Measurements from ENCODE around the gene PDX1.

DNA sequence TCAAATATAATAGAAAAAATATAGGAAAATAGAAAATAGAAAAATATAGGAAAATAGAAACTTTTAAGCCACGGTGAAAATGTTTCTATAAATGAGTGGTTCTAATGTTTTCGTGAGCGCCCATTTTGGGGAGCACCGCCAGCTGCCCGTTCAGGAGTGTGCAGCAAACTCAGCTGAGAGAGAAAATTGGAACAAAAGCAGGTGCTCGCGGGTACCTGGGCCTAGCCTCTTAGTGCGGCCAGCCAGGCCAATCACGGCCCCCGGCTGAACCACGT is 204 bp upstream of the PDX1 start:
- TF ChIP-seq, protein P1, sequence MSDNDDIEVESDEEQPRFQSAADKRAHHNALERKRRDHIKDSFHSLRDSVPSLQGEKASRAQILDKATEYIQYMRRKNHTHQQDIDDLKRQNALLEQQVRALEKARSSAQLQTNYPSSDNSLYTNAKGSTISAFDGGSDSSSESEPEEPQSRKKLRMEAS (IDR thresholded peaks at IDR 0.05) = peak; percentile 69
- no peak for TF ChIP-seq HDAC2 (CRISPR knock-in tag; IDR thresholded peaks at IDR 0.05)
- TF ChIP-seq REPIN1 (CRISPR knock-in tag; IDR thresholded peaks at IDR 0.05; ENCODE audit: borderline replicate concordance, low read depth) = no peak
- no peak for TF ChIP-seq KDM5A (IDR thresholded peaks at IDR 0.05; ENCODE audit: borderline replicate concordance, low read length)
- TF ChIP-seq EZH2 (conservative IDR thresholded peaks at IDR 0.05; ENCODE audit: low read depth, low read length) = no peak
- TF ChIP-seq POLR2AphosphoS5 (IDR thresholded peaks at IDR 0.05; ENCODE audit: low read depth, low read length) = no peak
- TF ChIP-seq, protein P2, sequence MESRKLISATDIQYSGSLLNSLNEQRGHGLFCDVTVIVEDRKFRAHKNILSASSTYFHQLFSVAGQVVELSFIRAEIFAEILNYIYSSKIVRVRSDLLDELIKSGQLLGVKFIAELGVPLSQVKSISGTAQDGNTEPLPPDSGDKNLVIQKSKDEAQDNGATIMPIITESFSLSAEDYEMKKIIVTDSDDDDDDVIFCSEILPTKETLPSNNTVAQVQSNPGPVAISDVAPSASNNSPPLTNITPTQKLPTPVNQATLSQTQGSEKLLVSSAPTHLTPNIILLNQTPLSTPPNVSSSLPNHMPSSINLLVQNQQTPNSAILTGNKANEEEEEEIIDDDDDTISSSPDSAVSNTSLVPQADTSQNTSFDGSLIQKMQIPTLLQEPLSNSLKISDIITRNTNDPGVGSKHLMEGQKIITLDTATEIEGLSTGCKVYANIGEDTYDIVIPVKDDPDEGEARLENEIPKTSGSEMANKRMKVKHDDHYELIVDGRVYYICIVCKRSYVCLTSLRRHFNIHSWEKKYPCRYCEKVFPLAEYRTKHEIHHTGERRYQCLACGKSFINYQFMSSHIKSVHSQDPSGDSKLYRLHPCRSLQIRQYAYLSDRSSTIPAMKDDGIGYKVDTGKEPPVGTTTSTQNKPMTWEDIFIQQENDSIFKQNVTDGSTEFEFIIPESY (CRISPR knock-in tag; IDR thresholded peaks at IDR 0.05) = no peak
- TF ChIP-seq, protein P3, sequence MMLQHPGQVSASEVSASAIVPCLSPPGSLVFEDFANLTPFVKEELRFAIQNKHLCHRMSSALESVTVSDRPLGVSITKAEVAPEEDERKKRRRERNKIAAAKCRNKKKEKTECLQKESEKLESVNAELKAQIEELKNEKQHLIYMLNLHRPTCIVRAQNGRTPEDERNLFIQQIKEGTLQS (CRISPR knock-in tag; IDR thresholded peaks at IDR 0.05) = no peak
- TF ChIP-seq, protein P4, sequence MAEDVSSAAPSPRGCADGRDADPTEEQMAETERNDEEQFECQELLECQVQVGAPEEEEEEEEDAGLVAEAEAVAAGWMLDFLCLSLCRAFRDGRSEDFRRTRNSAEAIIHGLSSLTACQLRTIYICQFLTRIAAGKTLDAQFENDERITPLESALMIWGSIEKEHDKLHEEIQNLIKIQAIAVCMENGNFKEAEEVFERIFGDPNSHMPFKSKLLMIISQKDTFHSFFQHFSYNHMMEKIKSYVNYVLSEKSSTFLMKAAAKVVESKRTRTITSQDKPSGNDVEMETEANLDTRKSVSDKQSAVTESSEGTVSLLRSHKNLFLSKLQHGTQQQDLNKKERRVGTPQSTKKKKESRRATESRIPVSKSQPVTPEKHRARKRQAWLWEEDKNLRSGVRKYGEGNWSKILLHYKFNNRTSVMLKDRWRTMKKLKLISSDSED (CRISPR knock-in tag; IDR thresholded peaks at IDR 0.05) = no peak
